OCI-LY7 (cell line): ENCODE data around the gene EXOC6B.

Source experiments
- EZH2phosphoT487 ChIP-seq: fragments of 200-600 bp; sonication (generic); IDR thresholded peaks from 2 replicates; pipeline ENCODE4 v1.6.1; 2018; ENCODE audit warnings: low read depth, borderline replicate concordance, mild to moderate bottlenecking, mixed run types, antibody characterized with exemption, low read length, moderate library complexity, mixed read lengths
- TF ChIP-seq, protein P1 (sequence below): fragments of 200-600 bp; sonication (generic); conservative IDR thresholded peaks from 2 replicates; pipeline ENCODE4 v1.5.1; 2014; ENCODE audit warnings: mild to moderate bottlenecking, antibody characterized with exemption, low read length, moderate library complexity, mixed read lengths

DNA sequence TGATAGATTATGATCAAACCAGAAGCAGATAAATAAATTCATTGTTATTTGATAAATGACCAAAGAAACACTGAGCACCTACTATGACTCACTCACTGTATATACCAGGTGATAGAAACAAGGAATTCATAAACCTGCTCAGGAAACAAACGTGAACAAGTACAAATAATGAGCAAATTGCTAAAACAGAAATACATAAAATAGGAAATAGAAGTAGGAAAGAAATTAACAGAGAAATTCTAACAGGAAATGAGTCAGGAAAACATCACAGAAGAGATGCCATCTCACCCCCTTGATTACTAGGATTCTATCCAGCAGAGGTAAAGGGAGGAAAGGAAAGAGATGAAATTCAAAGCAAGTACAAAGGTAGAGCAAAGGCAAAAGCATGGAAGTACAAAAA, 31.3 kb downstream of the EXOC6B start:
- TF ChIP-seq, protein P1, sequence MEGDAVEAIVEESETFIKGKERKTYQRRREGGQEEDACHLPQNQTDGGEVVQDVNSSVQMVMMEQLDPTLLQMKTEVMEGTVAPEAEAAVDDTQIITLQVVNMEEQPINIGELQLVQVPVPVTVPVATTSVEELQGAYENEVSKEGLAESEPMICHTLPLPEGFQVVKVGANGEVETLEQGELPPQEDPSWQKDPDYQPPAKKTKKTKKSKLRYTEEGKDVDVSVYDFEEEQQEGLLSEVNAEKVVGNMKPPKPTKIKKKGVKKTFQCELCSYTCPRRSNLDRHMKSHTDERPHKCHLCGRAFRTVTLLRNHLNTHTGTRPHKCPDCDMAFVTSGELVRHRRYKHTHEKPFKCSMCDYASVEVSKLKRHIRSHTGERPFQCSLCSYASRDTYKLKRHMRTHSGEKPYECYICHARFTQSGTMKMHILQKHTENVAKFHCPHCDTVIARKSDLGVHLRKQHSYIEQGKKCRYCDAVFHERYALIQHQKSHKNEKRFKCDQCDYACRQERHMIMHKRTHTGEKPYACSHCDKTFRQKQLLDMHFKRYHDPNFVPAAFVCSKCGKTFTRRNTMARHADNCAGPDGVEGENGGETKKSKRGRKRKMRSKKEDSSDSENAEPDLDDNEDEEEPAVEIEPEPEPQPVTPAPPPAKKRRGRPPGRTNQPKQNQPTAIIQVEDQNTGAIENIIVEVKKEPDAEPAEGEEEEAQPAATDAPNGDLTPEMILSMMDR, result no peak
- no peak for TF ChIP-seq EZH2phosphoT487
